ENCODE results near the gene TLR1. TPM values are rescaled to one million over a fixed set of nuclear protein-coding genes. Genes with fewer than 3 reads are reported as not detected.

TLR1 gene
- total RNA-seq, 4 donors from 2014 or later = 2.5 to 11.3 (median 10.3) TPM

DNA sequence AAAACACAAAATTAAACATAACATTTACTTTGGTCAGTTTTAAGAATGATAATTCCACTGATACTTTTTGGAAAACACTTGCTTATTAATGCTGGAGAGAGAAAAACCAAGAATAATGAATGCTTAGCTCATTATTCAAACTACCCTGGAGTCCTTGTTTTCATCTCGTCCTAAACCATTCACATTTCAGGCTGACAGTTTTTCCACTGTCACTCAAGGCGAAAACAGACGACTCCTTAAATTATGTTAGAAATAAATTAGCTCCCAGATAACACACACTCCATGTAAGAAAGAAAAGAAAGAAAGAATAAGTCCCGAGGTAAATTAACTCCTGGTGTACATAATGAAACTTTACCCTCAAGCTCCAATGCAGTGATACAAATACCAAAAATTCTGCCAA, 55.3 kb downstream of the TLR1 start:
- Histone ChIP-seq H3K27ac (no peak overlapping the region), H3K9me3 (no peaks in the 10 kb centered on the region), H3K36me3 (no peaks in the 10 kb centered on the region), H3K27me3 (no peaks in the 10 kb centered on the region), H3K4me3 (no peak overlapping the region), H3K4me1 (peaks cover 0 to 23% (median 12%) of the 10 kb centered on the region in 3 donors)
- WGBS, 2 donors = 73 to 80% methylated on average over 4 of the region's 4 CpGs
- intact Hi-C loops (cut with DNase I) = no loop called here
- TF ChIP-seq, protein P1, sequence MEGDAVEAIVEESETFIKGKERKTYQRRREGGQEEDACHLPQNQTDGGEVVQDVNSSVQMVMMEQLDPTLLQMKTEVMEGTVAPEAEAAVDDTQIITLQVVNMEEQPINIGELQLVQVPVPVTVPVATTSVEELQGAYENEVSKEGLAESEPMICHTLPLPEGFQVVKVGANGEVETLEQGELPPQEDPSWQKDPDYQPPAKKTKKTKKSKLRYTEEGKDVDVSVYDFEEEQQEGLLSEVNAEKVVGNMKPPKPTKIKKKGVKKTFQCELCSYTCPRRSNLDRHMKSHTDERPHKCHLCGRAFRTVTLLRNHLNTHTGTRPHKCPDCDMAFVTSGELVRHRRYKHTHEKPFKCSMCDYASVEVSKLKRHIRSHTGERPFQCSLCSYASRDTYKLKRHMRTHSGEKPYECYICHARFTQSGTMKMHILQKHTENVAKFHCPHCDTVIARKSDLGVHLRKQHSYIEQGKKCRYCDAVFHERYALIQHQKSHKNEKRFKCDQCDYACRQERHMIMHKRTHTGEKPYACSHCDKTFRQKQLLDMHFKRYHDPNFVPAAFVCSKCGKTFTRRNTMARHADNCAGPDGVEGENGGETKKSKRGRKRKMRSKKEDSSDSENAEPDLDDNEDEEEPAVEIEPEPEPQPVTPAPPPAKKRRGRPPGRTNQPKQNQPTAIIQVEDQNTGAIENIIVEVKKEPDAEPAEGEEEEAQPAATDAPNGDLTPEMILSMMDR (IDR thresholded peaks at IDR 0.05) = no peak
- TF ChIP-seq POLR2A (IDR thresholded peaks at IDR 0.05) = no peak
- no peak for DNase-seq

GRCh38 chr4:38747629-38748028, 57.0 kb downstream of the TLR1 start:
- no peak for DNase-seq
- no peaks in the 10 kb centered on the region for H3K36me3 ChIP-seq
- peaks cover 0 to 12% (median 5%) of the 10 kb centered on the region in 3 donors for H3K4me1 ChIP-seq
- H3K4me3 ChIP-seq = no peak overlapping the region
- no peak overlapping the region for H3K27ac ChIP-seq
- intact Hi-C loops (cut with DNase I) = no loop called here
- no peaks in the 10 kb centered on the region for H3K27me3 ChIP-seq
- TF ChIP-seq, protein P1 (IDR thresholded peaks at IDR 0.05) = no peak
- no peak for TF ChIP-seq POLR2A (IDR thresholded peaks at IDR 0.05)
- no peaks in the 10 kb centered on the region for H3K9me3 ChIP-seq

Small RNA genes within 50 kb of the gene (small RNA-seq; reads per million reads assigned to genes)
- 0 reads per million in 4 donors for gene RNA5SP158

Other genes starting within 250 kb of the TLR1 start
- gene KLF3, start 140.6 kb downstream of the TLR1 start, total RNA-seq = 10 to 100 TPM; 44.2 to 91.4 (median 82.7) TPM
- gene TLR10, start 21.8 kb downstream of the TLR1 start, total RNA-seq = under 1 TPM in 3 of 4 donors, not detected in 1; 0.09 to 0.38 (median 0.38) TPM
- gene TLR6, start 52.0 kb upstream of the TLR1 start, total RNA-seq = 1 to 10 TPM; 1.1 to 3.3 (median 2.5) TPM
- gene FAM114A1, start 63.0 kb upstream of the TLR1 start, total RNA-seq = 10 to 100 TPM; 36.7 to 80.9 (median 69.2) TPM
- gene TMEM156, start 227.6 kb upstream of the TLR1 start, total RNA-seq = 1 to 10 TPM in 2 of 4 donors, under 1 TPM in 1, not detected in 1; 0.15 to 9.6 (median 1.1) TPM

Data from esophagus squamous epithelium (tissue), 5 donors.